Measurements from ENCODE around the gene ANKEF1. TPM values are rescaled to one million over a fixed set of nuclear protein-coding genes. Genes with fewer than 3 reads are reported as not detected.

ANKEF1 gene
- total RNA-seq, 1 donor from 2014 or later: 8.2 TPM

GRCh38 chr20:10061641-10062040 is 26.9 kb downstream of the ANKEF1 start:
- Histone ChIP-seq H3K4me3 (ENCODE audit: low read depth, low read length) (no peak overlapping the region), H3K27me3 (ENCODE audit: control insufficient read depth, insufficient read depth, low read length) (no peaks in the 10 kb centered on the region), H3K36me3 (ENCODE audit: control insufficient read depth, insufficient read depth, low read length) (no peaks in the 10 kb centered on the region)
- TF ChIP-seq CTCF (IDR thresholded peaks at IDR 0.05; ENCODE audit: insufficient read depth, low read length, poor library complexity, severe bottlenecking): no peak
- DNase-seq (ENCODE audit: low read depth): no peak

GRCh38 chr20:10063482-10063881 is 28.7 kb downstream of the ANKEF1 start:
- Histone ChIP-seq H3K4me3 (ENCODE audit: low read depth, low read length) (no peak overlapping the region), H3K27me3 (ENCODE audit: control insufficient read depth, insufficient read depth, low read length) (no peaks in the 10 kb centered on the region), H3K36me3 (ENCODE audit: control insufficient read depth, insufficient read depth, low read length) (no peaks in the 10 kb centered on the region)
- no peak for TF ChIP-seq CTCF (IDR thresholded peaks at IDR 0.05; ENCODE audit: insufficient read depth, low read length, poor library complexity, severe bottlenecking)
- no peak for DNase-seq (ENCODE audit: low read depth)

- Histone ChIP-seq H3K4me3 (ENCODE audit: low read depth, low read length) (no peak overlapping the region), H3K36me3 (ENCODE audit: control insufficient read depth, insufficient read depth, low read length) (no peaks in the 10 kb centered on the region), H3K27me3 (ENCODE audit: control insufficient read depth, insufficient read depth, low read length) (no peaks in the 10 kb centered on the region)
- no peak for TF ChIP-seq CTCF (IDR thresholded peaks at IDR 0.05; ENCODE audit: insufficient read depth, low read length, poor library complexity, severe bottlenecking)
- no peak for DNase-seq (ENCODE audit: low read depth)
Observed at GRCh38 chr20:10064611-10065010, 29.8 kb downstream of the ANKEF1 start.

- DNase-seq (ENCODE audit: low read depth): no peak
- TF ChIP-seq CTCF (IDR thresholded peaks at IDR 0.05; ENCODE audit: insufficient read depth, low read length, poor library complexity, severe bottlenecking): no peak
- Histone ChIP-seq H3K4me3 (ENCODE audit: low read depth, low read length) (no peak overlapping the region), H3K27me3 (ENCODE audit: control insufficient read depth, insufficient read depth, low read length) (no peaks in the 10 kb centered on the region), H3K36me3 (ENCODE audit: control insufficient read depth, insufficient read depth, low read length) (no peaks in the 10 kb centered on the region)
Observed at GRCh38 chr20:10065154-10065833, 30.5 kb downstream of the ANKEF1 start.

GRCh38 chr20:10067321-10067720 is 32.5 kb downstream of the ANKEF1 start:
- no peak overlapping the region for H3K4me3 ChIP-seq (ENCODE audit: low read depth, low read length)
- no peak for TF ChIP-seq CTCF (IDR thresholded peaks at IDR 0.05; ENCODE audit: insufficient read depth, low read length, poor library complexity, severe bottlenecking)
- DNase-seq (ENCODE audit: low read depth): no peak
- H3K27me3 ChIP-seq (ENCODE audit: control insufficient read depth, insufficient read depth, low read length): no peaks in the 10 kb centered on the region
- no peaks in the 10 kb centered on the region for H3K36me3 ChIP-seq (ENCODE audit: control insufficient read depth, insufficient read depth, low read length)

GRCh38 chr20:10074513-10074912 is 39.7 kb downstream of the ANKEF1 start:
- Histone ChIP-seq H3K36me3 (ENCODE audit: control insufficient read depth, insufficient read depth, low read length) (no peaks in the 10 kb centered on the region), H3K27me3 (ENCODE audit: control insufficient read depth, insufficient read depth, low read length) (no peaks in the 10 kb centered on the region), H3K4me3 (ENCODE audit: low read depth, low read length) (no peak overlapping the region)
- no peak for TF ChIP-seq CTCF (IDR thresholded peaks at IDR 0.05; ENCODE audit: insufficient read depth, low read length, poor library complexity, severe bottlenecking)
- peak; percentile 74 for DNase-seq (ENCODE audit: low read depth)

Measured in kidney epithelial cell (primary cell).